GM23338 (cell line): ENCODE results near the gene CUBN. TPM values are rescaled to one million over a fixed set of nuclear protein-coding genes. Genes with fewer than 3 reads are reported as not detected.

Experiments used
- ATAC-seq: fragments of 200-7000 bp; cut with Tn5 transposase; 3 replicates; pipeline ENCODE4 v1.9.1; 2020
- DNase-seq: peaks from one replicate; pipeline ENCODE4 v3.0.0-alpha.2; 2015; ENCODE audit warnings: low spot score
- H2AFZ ChIP-seq: fragments of 200-600 bp; sonication (generic); 2 replicates; pipeline ENCODE4 v1.8.0; 2016; ENCODE audit warnings: antibody characterized with exemption, mild to moderate bottlenecking, moderate library complexity
- H3F3A ChIP-seq: fragments of 200-600 bp; sonication (generic); replicated peaks from 2 replicates; pipeline ENCODE4 v1.8.0; 2017; ENCODE audit warnings: antibody characterized with exemption, mixed run types, low read depth
- H3K27ac ChIP-seq: fragments of 200-600 bp; sonication (generic); 2 replicates; pipeline ENCODE4 v1.6.1; 2016; ENCODE audit warnings: low read depth
- H3K27me3 ChIP-seq: fragments of 200-600 bp; sonication (generic); 2 replicates; pipeline ENCODE4 v1.8.0; 2016; ENCODE audit warnings: mild to moderate bottlenecking, mixed run types, moderate library complexity; ENCODE audit not compliant: insufficient read depth
- H3K36me3 ChIP-seq: fragments of 200-600 bp; sonication (generic); 2 replicates; pipeline ENCODE4 v1.8.0; 2016; ENCODE audit warnings: mild to moderate bottlenecking; ENCODE audit not compliant: insufficient read depth
- H3K4me1 ChIP-seq: fragments of 200-600 bp; sonication (generic); 2 replicates; pipeline ENCODE4 v1.8.0; 2016; ENCODE audit warnings: mild to moderate bottlenecking, moderate library complexity; ENCODE audit not compliant: insufficient read depth
- H3K4me2 ChIP-seq: fragments of 200-600 bp; sonication (generic); 2 replicates; pipeline ENCODE4 v1.7.1; 2017; ENCODE audit warnings: mixed run types
- H3K4me3 ChIP-seq: fragments of 200-600 bp; sonication (generic); 2 replicates; pipeline ENCODE4 v1.6.1; 2016; ENCODE audit warnings: mixed run types
- H3K79me2 ChIP-seq: fragments of 200-600 bp; sonication (generic); replicated peaks from 2 replicates; pipeline ENCODE4 v1.8.0; 2017; ENCODE audit warnings: mild to moderate bottlenecking; ENCODE audit not compliant: insufficient read depth
- H3K9me2 ChIP-seq: fragments of 200-600 bp; sonication (generic); 2 replicates; pipeline ENCODE4 v1.8.0; 2017; ENCODE audit not compliant: insufficient read depth
- H4K20me1 ChIP-seq: fragments of 200-600 bp; sonication (generic); replicated peaks from 2 replicates; pipeline ENCODE4 v1.8.0; 2017; ENCODE audit warnings: mild to moderate bottlenecking; ENCODE audit not compliant: insufficient read depth
- H3K27ac Mint-ChIP-seq: 2 replicates; pipeline ENCODE4 v1.8.0; 2020; ENCODE audit warnings: inconsistent platforms, mild to moderate bottlenecking, moderate library complexity, mixed read lengths
- H3K27me3 Mint-ChIP-seq: 3 replicates; pipeline ENCODE4 v1.8.0; 2022; ENCODE audit warnings: low read depth, mild to moderate bottlenecking, moderate library complexity, mixed read lengths, inconsistent platforms; ENCODE audit not compliant: insufficient read depth, poor library complexity
- H3K36me3 Mint-ChIP-seq: 3 replicates; pipeline ENCODE4 v1.8.0; 2021; ENCODE audit warnings: low read depth, mild to moderate bottlenecking, inconsistent platforms, moderate library complexity, mixed read lengths
- H3K4me1 Mint-ChIP-seq: 3 replicates; pipeline ENCODE4 v1.8.0; 2020; ENCODE audit warnings: mild to moderate bottlenecking, inconsistent platforms, mixed read lengths
- H3K4me3 Mint-ChIP-seq: 3 replicates; pipeline ENCODE4 v1.8.0; 2021; ENCODE audit warnings: moderate library complexity, mild to moderate bottlenecking, inconsistent platforms, mixed read lengths
- H3K9me3 Mint-ChIP-seq: 3 replicates; pipeline ENCODE4 v1.8.0; 2020; ENCODE audit warnings: moderate library complexity, mild to moderate bottlenecking, inconsistent platforms, mixed read lengths
- CTCF ChIP-seq, 2 experiments: fragments of 200-600 bp in 1 of 2; sonication (generic) in 1 of 2; conservative IDR thresholded peaks; 2 replicates each; pipeline versions ENCODE4 v1.5.1 to v1.6.1; 2016 to 2017; ENCODE audit warnings: antibody characterized with exemption in 2 of 2, low read depth in 2 of 2, mild to moderate bottlenecking in 2 of 2, moderate library complexity in 1 of 2
- ETS1 ChIP-seq: IDR thresholded peaks from 2 replicates; pipeline ENCODE4 v1.6.1; 2016; ENCODE audit warnings: antibody characterized with exemption
- EZH2 ChIP-seq: fragments of 200-600 bp; sonication (generic); IDR thresholded peaks from one replicate; pipeline ENCODE4 v1.8.0; 2017; ENCODE audit warnings: antibody characterized with exemption, mild to moderate bottlenecking, low read depth; ENCODE audit not compliant: unreplicated experiment
- EZH2phosphoT487 ChIP-seq: fragments of 200-600 bp; sonication (generic); IDR thresholded peaks from one replicate; pipeline ENCODE4 v1.8.1; 2018; ENCODE audit warnings: antibody characterized with exemption; ENCODE audit not compliant: unreplicated experiment
- JUNB ChIP-seq: IDR thresholded peaks from one replicate; pipeline ENCODE4 v1.6.1; 2016; ENCODE audit warnings: antibody characterized with exemption; ENCODE audit not compliant: unreplicated experiment
- NANOG ChIP-seq: IDR thresholded peaks from 2 replicates; pipeline ENCODE4 v1.6.1; 2016; ENCODE audit warnings: antibody characterized with exemption, borderline replicate concordance
- POLR2AphosphoS5 ChIP-seq: IDR thresholded peaks from 2 replicates; pipeline ENCODE4 v1.6.1; 2016; ENCODE audit warnings: antibody characterized with exemption, low read depth
- REST ChIP-seq: IDR thresholded peaks from one replicate; pipeline ENCODE4 v1.6.1; 2018; ENCODE audit warnings: antibody characterized with exemption; ENCODE audit not compliant: unreplicated experiment
- STAT1 ChIP-seq: IDR thresholded peaks from one replicate; pipeline ENCODE4 v1.6.1; 2016; ENCODE audit warnings: antibody characterized with exemption; ENCODE audit not compliant: unreplicated experiment
- ZNF114 ChIP-seq: fragments of 250-450 bp; sonication (Bioruptor Pico); IDR thresholded peaks from 2 replicates; pipeline ENCODE4 v1.5.0; 2020; ENCODE audit warnings: mild to moderate bottlenecking, moderate library complexity
- ZNF331 ChIP-seq: fragments of 250-450 bp; sonication (Bioruptor Pico); IDR thresholded peaks from 2 replicates; pipeline ENCODE4 v1.5.0; 2020; ENCODE audit warnings: low read depth, mild to moderate bottlenecking, moderate library complexity
- ZNF462 ChIP-seq: fragments of 250-450 bp; sonication (Bioruptor Pico); IDR thresholded peaks from 2 replicates; pipeline ENCODE4 v1.5.0; 2020; ENCODE audit warnings: mild to moderate bottlenecking, moderate library complexity
- polyA plus RNA-seq: library from polyadenylated mRNA; unstranded; fragments of >200 nt; fragmentation: Nextera tagmentation; extraction: Ambion mirVana; gene quantifications from 2 replicates; pipeline ENCODE4 v1.2.1, GENCODE V29; 2016
- total RNA-seq: library from RNA; depleted of rRNA; stranded (reverse); fragments of >200 nt; shearing (Covaris generic); gene quantifications from 2 replicates; pipeline ENCODE4 v1.2.3, GENCODE V29; 2014

The CUBN gene
- total and polyA plus RNA-seq, 2 experiments from 2014 or later: 0.06 to 1.8 TPM

- no peak for TF ChIP-seq ZNF462 (CRISPR knock-in tag)
Measured at GRCh38 chr10:17116193-17116592, 13.4 kb downstream of the CUBN start (continued).

- Histone ChIP-seq H3K9me2 (no peaks in the 10 kb centered on the region), H3K4me3 (no peak overlapping the region), H3K4me1 (no peaks in the 10 kb centered on the region), H3F3A (no peaks in the 10 kb centered on the region), H4K20me1 (no peaks in the 10 kb centered on the region), H3K36me3 (no peaks in the 10 kb centered on the region), H3K4me2 (no peak overlapping the region), H3K27ac (no peak overlapping the region), H3K79me2 (no peaks in the 10 kb centered on the region), H3K27me3 (no peaks in the 10 kb centered on the region), H2AFZ (no peak overlapping the region)
- Mint-ChIP-seq H3K36me3 (no peaks in the 10 kb centered on the region), H3K9me3 (no peaks in the 10 kb centered on the region), H3K4me1 (no peaks in the 10 kb centered on the region), H3K4me3 (no peak overlapping the region), H3K27me3 (no peaks in the 10 kb centered on the region), H3K27ac (no peak overlapping the region)
- ATAC-seq (no peak), DNase-seq (peak; percentile 25)
- no peak for TF ChIP-seq JUNB
- TF ChIP-seq ETS1: no peak
- no peak for TF ChIP-seq ZNF331
- TF ChIP-seq POLR2AphosphoS5: no peak
- TF ChIP-seq EZH2: no peak
- TF ChIP-seq NANOG: no peak
- no peak for TF ChIP-seq STAT1
- no peak for TF ChIP-seq EZH2phosphoT487
- no peak for TF ChIP-seq CTCF (conservative IDR thresholded peaks at IDR 0.05; ENCODE audit: low read depth in 2 of 2)
- TF ChIP-seq ZNF114 (CRISPR knock-in tag): no peak
- TF ChIP-seq REST: no peak
Measured at GRCh38 chr10:17115683-17116082, 13.9 kb downstream of the CUBN start.
